Measurements from ENCODE around the gene PARP16. TPM values are rescaled to one million over a fixed set of nuclear protein-coding genes. Genes with fewer than 3 reads are reported as not detected.

Gene PARP16
- total RNA-seq, 1 experiment from 2014 or later = 4.7 TPM

DNA sequence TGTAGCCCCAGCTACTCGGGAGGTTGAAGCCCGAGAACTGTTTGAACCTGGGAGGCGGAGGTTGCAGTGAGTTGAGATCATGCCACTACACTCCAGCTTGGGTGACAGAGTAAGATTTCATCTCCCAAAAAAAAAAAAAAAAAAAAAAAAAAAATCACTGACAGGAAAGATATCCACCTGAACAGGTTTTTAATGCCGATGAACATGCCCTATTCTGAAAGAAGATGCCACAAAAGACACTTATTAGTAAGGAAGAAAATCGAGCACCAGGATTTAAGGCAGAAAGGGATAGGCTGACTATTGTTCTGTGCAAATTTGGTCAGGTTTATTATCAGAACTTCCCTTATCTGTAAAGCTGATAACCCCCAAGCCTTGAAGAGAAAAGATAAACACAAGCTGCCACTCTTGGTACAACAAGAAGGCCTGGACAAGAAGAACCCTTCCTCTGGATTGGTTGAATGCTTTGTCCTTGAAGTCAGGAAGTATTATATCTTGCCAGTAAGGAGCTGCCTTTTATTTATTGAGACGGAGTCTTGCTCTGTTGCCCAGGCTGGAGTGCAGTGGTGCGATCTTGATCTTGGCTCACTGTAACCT, 2.7 kb upstream of the PARP16 start:
- DNase-seq (ENCODE audit: low spot score) (no peak), ATAC-seq (no peak)
- no peak for TF ChIP-seq FOXJ3 (CRISPR knock-in tag; IDR thresholded peaks at IDR 0.05; ENCODE audit: borderline replicate concordance)
- TF ChIP-seq CREM (CRISPR knock-in tag; IDR thresholded peaks at IDR 0.05) = no peak
- TF ChIP-seq FOXP1 (CRISPR knock-in tag; IDR thresholded peaks at IDR 0.05; ENCODE audit: borderline replicate concordance) = no peak
- TF ChIP-seq ZNF263 (CRISPR knock-in tag; IDR thresholded peaks at IDR 0.05; ENCODE audit: low read depth) = no peak
- TF ChIP-seq, protein P1, sequence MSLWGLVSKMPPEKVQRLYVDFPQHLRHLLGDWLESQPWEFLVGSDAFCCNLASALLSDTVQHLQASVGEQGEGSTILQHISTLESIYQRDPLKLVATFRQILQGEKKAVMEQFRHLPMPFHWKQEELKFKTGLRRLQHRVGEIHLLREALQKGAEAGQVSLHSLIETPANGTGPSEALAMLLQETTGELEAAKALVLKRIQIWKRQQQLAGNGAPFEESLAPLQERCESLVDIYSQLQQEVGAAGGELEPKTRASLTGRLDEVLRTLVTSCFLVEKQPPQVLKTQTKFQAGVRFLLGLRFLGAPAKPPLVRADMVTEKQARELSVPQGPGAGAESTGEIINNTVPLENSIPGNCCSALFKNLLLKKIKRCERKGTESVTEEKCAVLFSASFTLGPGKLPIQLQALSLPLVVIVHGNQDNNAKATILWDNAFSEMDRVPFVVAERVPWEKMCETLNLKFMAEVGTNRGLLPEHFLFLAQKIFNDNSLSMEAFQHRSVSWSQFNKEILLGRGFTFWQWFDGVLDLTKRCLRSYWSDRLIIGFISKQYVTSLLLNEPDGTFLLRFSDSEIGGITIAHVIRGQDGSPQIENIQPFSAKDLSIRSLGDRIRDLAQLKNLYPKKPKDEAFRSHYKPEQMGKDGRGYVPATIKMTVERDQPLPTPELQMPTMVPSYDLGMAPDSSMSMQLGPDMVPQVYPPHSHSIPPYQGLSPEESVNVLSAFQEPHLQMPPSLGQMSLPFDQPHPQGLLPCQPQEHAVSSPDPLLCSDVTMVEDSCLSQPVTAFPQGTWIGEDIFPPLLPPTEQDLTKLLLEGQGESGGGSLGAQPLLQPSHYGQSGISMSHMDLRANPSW (CRISPR knock-in tag; conservative IDR thresholded peaks at IDR 0.05; ENCODE audit: low read depth) = no peak
- no peak for TF ChIP-seq ZNF423 (CRISPR knock-in tag; IDR thresholded peaks at IDR 0.05)
- TF ChIP-seq TEAD1 (CRISPR knock-in tag; IDR thresholded peaks at IDR 0.05) = no peak
- no peak for TF ChIP-seq ZNF317 (CRISPR knock-in tag; IDR thresholded peaks at IDR 0.05; ENCODE audit: borderline replicate concordance, low read depth)
- no peak for TF ChIP-seq FOXK1 (CRISPR knock-in tag; IDR thresholded peaks at IDR 0.05)
- TF ChIP-seq, protein P2, sequence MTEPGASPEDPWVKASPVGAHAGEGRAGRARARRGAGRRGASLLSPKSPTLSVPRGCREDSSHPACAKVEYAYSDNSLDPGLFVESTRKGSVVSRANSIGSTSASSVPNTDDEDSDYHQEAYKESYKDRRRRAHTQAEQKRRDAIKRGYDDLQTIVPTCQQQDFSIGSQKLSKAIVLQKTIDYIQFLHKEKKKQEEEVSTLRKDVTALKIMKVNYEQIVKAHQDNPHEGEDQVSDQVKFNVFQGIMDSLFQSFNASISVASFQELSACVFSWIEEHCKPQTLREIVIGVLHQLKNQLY (CRISPR knock-in tag; IDR thresholded peaks at IDR 0.05) = no peak
- TF ChIP-seq, protein P3, sequence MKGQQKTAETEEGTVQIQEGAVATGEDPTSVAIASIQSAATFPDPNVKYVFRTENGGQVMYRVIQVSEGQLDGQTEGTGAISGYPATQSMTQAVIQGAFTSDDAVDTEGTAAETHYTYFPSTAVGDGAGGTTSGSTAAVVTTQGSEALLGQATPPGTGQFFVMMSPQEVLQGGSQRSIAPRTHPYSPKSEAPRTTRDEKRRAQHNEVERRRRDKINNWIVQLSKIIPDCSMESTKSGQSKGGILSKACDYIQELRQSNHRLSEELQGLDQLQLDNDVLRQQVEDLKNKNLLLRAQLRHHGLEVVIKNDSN (CRISPR knock-in tag; IDR thresholded peaks at IDR 0.05) = no peak
- TF ChIP-seq ATF1 (CRISPR knock-in tag; IDR thresholded peaks at IDR 0.05) = no peak
- TF ChIP-seq TEAD4 (CRISPR knock-in tag; IDR thresholded peaks at IDR 0.05) = no peak
- TF ChIP-seq ERG (CRISPR knock-in tag; IDR thresholded peaks at IDR 0.05) = no peak
- no peak for TF ChIP-seq NR2C2 (CRISPR knock-in tag; IDR thresholded peaks at IDR 0.05)
- Mint-ChIP-seq H3K4me1 (peaks cover 21% of the 10 kb centered on the region), H3K36me3 (no peaks in the 10 kb centered on the region), H3K4me3 (no peak overlapping the region), H3K27ac (no peak overlapping the region), H3K9me3 (no peaks in the 10 kb centered on the region), H3K27me3 (ENCODE audit: low read depth) (peaks cover 36% of the 10 kb centered on the region)
- CTCF ChIA-PET = no interaction called here
- POLR2A ChIA-PET = no interaction called here

- peak overlapping the region; percentile 66 for H3K4me3 Mint-ChIP-seq
- no peaks in the 10 kb centered on the region for H3K9me3 Mint-ChIP-seq
- H3K4me1 Mint-ChIP-seq = peaks cover 17% of the 10 kb centered on the region
- H3K27ac Mint-ChIP-seq = no peak overlapping the region
- H3K27me3 Mint-ChIP-seq (ENCODE audit: low read depth) = peaks cover 36% of the 10 kb centered on the region
- ChIA-PET CTCF (interaction anchor here (0.5 to 2.9 kb wide), 15 partner anchors 8 to 186 kb away, joined by 3 to 21 read pairs (median 6); partner anchors contain the start of genes CILP, CLPX and RNU5B-1), POLR2A (interaction anchor here (0.5 to 2.6 kb wide), 3 partner anchors 17 to 588 kb away, joined by 3 to 16 read pairs (median 3); partner anchors contain the start of gene RNU5B-1)
- TF ChIP-seq ZNF219 (CRISPR knock-in tag; IDR thresholded peaks at IDR 0.05; ENCODE audit: borderline replicate concordance) (no peak), ATF6 (CRISPR knock-in tag; IDR thresholded peaks at IDR 0.05) (no peak), ZNF121 (CRISPR knock-in tag; IDR thresholded peaks at IDR 0.05) (no peak), ZNF138 (CRISPR knock-in tag; conservative IDR thresholded peaks at IDR 0.05) (no peak), MAX (CRISPR knock-in tag; IDR thresholded peaks at IDR 0.05) (no peak)
- DNase-seq (ENCODE audit: low spot score) = no peak
- H3K36me3 Mint-ChIP-seq = no peaks in the 10 kb centered on the region
- no peak for ATAC-seq
Observed at GRCh38 chr15:65287520-65287855, 805 bp upstream of the PARP16 start.
